COLO668 (cell line): ENCODE results near the gene PACS2.
"Not testable (repeated sequence)": the region's sequence is repeated elsewhere in the genome, so short reads cannot be mapped to it uniquely, and the experiment has no call there.

ENCODE experiments used
- DNase-seq: peaks from one replicate; lab custom pipeline; 2025; ENCODE audit not compliant: unreplicated experiment; lab: John Stamatoyannopoulos, UW

Gene PACS2

DNA sequence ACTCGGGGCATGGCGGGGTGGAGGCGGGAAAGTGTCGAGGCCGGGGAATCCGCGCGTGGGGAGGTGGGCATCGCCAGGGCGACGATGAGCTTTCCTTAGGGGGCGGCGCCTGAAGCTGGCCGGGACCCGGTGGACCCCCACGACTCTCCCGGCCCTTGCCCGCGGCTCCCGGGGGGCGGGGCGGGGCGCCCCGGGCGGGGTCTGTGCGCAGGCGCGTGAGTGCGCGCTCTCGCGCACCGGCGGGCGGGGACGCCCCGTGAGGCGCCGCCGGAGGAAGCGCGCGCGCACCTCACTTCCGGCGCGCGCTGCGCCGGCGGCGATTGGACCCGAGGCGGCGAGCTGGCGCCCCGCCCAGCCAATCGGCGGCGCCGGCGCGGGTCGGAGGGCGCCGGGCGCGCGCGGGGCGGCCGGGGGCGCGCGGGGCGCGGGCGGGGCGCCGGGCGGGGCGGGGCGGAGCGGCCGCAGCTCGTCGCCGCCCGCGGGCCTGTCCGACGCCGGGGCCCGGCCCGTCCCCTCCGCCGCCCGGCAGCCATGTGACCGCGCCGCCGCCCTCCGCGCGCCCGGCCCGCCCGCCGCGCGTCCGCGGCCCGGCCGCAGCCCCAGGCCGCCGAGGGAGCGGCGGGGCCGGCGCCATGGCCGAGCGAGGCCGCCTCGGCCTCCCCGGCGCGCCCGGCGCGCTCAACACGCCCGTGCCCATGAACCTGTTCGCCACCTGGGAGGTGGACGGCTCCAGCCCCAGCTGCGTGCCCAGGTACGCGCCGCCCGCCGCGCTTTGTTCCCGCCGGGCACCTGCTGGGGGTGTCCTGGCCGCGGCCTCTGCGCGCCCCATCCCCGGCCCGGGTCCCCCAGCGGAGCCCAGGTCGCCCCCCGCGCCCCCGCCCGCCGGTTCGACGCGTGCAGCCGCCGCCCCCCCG, at the start of gene PACS2:
Gene PACS2 (plus strand): TSS at position 462 of the 914 bp plus-strand sequence. CDS start 171 bp downstream, at position 633.
- DNase-seq = peak; percentile 98

DNA sequence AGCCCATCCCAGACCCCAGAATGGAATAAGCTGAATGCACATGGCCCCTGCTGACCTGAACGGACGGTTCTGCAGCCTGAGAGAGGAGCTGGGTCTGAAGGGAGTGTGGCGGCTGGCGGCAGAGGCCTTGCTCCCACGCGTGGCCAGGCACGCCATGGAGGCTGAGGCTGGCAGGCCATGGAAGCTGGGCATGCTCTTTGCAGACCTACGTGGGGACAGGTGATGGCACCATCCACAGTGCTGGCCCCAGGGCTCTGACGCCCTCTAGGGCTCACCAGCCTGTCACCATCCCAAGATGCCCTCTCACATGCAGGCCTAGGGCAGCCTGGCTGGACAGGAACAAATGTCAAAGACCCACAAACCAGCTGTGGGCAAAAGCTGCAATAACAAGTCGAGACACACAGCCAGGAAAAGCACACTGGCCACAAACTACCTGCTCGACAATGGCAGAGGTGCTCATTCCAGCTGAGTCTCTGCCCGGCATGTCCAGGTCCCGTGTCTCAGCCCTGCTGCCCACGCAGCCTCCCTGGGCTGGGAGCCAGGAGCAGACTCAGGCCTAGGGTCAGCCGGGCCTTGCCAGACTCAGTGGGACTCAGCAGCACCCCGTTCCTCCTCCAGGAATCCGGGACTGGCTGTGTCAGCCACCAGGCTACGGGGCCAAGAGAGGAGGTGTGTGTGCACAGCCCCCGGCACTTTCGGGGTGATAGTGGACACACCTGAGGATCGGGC, 46.6 kb upstream of the PACS2 start:
- peak; percentile 39 for DNase-seq

DNA sequence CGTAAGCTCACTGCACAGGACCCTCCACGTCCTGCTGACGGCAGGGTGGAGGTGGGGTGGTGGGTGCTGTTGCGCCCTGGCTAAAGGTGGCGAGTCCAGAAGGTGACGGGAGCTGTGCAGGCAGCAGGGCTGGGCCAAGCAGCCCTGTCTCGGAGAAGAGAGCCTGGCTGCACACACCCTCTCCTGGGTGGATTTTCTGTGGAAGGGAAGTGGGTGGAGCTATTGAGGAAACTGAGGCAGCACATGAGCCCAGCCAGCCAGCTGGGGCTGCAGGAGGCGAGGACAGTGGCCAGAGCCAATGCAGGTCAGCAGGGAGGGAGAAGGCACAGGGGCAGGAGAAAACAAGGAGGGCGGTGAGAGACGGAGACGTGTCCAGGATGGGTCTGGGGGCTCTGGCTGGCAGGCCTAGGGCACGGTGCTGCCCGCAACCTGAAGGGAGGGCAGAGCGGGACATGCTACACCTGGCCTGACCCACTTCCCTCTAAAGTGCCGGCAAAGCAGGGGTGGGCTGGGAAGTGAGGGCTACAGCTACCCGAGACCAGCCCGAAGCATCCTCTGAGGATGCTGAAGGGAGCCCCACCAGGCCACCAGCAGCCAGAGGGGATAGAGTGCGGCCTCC, 45.7 kb upstream of the PACS2 start:
- no peak for DNase-seq

DNA sequence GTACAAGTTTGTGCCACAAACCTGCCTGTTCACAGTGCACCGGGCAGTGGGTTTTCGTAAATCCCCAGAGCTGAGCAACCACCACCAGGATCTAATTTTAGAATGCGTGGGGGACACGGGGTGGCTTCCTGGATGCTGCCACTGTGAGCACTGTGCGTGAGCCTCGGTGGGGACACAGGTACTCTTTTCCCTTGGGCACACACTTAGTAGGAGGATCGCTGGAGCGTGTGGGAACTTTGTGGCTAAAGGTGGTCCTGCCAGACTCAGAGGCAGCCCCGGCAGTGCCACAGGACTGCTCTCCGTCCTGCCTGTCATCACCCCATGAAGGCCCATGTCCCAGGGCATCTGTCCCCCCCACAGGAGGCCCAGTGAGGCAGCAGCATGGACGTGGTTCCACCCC, 45.1 kb upstream of the PACS2 start:
- DNase-seq = no peak

DNA sequence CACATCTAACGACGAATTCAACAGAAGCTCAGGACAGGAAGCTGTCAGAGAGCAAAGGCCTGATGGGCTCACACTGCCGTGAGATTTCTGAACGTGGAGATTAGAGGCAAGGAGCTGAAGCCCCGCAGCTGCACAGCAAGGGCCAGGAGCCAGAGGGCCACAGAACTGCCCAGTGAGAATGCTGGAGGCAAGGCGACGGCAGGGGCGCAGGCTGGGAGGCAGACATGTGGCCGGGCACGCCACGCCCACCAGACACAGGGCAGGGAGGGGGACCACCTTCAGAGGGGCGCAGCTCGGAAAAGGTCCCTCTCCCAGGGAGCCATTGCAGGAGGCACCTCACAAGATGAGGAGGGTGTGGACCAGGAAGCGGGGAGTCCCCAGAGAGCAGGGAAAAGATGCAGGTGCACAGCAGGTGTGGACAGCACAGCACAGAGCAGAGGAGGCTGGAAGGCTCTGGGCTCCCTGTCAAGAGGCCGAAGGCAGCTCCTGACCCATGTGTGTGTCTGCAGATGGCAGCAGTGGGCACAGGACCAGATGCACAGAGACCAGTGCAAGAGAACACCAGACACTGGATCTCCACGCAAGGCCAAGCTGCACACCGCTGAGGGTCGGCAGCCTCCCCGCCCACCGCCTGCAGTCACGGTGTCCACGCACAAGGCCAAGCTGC, 43.2 kb upstream of the PACS2 start:
- peak; percentile 19 for DNase-seq

DNA sequence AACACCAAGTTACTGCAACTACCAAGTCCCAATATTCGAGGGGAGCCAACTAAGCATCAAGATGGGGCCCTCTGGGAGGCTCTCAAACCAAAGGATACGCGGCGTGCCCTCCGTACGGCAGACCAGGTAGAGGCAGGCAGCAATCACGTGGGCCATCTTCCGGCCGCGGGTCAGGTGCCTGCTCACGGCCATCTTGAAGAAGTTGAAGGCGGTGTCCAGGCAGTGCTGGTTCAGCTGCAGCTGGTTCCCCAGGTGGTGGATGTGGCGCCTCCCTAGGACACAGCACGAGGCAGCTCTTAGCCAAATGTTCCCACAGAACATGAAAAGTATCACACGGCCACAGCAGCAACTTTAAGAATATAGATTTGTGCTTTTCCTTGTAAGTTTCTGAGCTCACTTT, 41.9 kb upstream of the PACS2 start:
- peak; percentile 28 for DNase-seq

DNA sequence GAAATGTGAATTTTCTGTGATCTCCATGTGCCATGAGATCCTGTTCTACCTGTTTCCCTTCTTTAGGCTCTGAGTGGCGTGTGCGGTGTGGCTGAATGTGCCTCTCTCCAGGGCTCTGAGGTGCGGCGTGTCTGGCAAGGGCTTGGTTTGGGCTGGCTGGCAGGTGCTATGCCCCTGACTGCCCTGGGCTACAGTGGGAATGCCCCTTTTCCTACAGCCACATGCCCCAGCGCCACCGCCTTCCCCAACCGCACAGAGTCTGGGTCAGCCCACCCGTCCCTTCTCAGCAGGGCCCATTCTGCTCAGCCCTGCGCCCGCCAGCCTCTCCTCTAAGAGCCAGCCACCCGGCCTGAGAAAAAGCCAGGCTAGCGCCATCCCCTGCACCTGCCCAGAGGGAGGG, 41.5 kb upstream of the PACS2 start:
- DNase-seq = peak; percentile 73

DNA sequence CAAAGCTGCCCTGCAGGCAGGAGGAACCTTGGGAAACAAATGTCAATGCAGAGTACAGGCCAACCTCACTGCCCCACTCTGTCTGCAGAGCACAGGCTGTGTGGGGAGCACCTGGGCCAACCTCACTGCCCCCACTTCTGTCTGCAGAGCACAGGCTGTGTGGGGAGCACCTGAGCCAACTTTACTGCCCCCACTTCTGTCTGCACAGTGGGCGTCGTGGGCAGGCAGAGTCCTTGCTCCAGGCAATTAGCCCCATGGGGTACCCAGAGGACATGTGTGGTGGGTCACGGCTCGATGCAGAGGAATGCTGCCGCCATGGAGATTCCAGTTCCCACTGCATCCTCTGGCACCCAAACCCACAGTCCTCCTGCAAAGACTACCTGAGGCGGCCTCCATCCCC, 39.9 kb upstream of the PACS2 start:
- DNase-seq = no peak

DNA sequence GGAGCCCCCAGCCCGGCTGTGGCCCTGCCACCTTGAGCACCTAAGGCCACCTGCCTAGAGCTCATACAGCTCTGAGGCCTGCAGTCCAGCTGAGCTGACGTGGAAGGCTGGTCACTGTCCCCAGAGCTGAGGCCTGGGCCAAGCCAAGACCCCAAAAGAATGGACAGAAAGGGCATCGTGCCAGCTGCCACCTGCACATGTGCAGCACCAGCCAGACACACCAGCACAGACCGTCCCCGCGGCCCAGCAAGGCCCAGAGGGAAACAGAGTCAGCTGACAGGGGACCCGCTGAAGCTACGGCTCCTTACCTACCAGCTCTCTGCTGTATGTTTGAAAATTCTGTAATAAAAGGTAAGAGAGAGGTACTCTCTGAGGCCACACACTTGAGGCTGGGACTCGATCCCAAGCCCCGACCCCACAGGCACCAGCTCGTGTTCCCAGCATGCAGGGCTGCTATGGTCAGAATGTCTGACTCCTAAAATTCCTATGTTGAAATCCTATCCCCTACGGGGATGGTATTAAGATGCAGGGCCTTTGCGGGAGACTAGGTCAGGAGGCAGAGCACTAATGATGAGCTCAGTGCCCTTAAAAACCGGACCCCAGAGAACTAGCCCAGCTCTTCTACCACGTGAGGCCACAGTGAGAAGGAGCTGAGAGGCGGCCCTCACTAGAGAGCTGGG, 39.1 kb upstream of the PACS2 start:
- no peak for DNase-seq

DNA sequence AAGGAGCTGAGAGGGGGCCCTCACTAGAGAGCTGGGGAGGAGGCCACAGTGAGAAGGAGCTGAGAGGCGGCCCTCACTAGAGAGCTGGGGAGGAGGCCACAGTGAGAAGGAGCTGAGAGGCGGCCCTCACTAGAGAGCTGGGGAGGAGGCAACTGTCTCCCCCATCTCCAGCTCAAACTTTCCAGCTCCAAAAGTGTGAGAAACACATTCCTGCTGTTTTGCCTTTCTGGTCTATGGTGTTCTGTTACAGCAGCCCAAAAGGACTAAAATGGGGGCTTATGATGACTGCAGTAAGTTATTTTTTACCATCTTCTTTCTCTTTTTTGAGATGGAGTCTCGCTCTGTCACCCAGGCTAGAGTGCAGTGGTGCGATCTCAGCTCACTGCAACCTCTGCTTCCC, 37.1 kb upstream of the PACS2 start:
- not testable (repeated sequence) for DNase-seq

DNA sequence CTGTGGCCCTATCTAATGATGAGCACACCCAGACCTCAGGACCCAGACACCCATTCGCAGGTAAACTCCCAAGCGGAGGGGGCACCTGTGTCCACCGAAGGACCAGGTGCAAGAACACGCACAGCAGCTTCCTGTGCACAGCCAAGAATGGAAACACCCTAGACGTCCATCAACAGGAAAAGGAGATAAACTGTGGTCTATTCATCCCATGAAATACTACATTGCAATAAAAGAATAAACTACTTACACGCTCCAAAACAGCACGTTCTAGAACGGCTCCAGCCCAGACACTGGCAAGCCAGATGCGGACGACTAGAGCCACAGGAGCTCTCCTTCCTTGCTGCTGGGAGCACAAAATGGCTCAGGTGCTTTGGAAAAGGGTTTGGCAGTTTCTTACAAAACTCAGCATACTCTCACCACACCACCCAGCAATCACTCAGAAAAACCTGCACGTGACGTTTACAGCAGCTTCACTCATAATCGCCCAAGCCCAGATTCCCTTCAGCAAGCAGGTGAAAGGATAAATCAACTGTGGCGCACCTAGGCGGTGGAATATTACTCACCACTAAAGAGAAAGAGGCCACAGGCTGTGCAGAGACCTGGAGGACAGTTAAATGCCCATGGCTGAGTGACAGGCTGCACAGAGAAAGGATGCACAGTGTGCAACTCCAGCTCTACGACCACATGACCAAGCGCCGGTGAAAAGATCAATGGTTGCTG, 34.7 kb upstream of the PACS2 start:
- DNase-seq = no peak

DNA sequence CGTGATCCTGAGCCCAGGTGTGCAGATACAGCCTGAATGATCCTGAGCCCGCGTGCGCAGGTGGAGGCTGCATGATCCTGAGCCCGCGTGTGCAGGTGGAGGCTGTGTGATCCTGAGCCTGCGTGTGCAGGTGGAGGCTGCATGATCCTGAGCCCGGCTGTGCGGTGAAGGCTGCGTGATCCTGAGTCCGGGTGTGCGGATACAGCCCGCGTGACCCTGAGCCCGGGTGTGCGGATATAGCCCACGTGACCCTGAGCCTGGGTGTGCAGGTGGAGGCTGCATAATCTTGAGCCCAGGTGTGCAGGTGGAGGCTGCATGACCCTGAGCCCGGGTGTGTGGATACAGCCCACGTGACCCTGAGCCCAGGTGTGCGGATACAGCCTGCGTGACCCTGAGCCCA, 34.0 kb upstream of the PACS2 start:
- DNase-seq = no peak

DNA sequence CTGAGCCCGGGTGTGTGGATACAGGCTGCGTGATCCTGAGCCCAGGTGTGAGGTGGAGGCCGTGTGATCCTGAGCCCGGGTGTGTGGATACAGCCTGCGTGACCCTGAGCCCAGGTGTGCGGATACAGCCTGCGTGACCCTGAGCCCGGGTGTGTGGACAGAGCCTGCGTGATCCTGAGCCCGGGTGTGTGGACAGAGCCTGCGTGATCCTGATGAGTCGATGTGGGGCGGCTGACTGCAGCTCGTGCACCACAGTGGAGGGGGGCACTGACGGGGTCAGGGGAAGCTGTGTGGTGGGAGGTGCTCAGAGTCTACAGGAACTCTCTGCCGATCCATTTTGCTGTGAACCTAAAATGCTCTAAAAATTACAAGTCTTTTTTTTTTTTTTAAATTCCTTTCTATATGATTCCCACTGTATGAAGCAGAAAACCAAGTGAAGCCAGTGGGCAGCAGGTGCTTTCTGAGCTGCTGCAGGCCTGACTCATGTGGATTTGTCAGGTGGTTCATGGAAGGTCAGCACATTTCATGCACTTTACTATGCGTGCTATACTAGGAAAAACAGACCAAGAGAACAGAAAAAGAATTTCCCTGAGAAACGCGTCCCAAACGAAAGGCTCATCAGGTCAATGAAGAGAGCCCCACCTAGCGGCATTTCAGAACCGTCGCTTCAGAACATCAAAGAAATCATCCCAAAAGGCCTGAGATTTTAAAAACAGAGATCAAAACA, 33.0 kb upstream of the PACS2 start:
- peak; percentile 25 for DNase-seq

DNA sequence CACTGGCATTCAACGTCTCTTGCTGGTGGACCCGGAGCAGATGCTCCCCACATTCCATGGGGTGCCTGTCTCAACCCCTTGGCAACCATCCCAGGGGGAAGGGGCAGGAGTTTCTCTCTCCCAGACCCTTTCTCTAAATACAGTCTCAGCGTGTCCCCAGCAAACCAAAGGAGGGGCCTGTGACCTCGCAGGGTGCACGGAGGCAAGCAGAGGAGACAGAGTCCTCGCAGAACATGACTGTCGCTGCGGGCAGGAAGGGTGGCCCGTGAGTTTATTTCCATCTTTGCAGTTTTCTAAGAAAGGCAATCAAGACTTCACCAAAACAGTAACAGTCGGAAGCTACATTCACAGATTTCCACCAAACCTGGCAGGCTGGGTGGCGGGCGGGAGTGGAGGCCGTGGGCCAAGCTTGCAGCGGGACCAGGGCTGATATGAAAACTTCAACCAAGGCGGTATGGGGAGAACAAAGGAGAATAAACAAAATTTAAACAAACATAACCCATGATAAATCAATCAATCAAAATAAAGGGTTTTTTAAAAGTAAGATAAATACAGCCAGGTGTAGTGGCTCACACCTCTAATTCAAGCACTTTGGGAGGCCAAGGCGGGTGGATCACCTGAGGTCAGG, 32.3 kb upstream of the PACS2 start:
- DNase-seq = no peak

DNA sequence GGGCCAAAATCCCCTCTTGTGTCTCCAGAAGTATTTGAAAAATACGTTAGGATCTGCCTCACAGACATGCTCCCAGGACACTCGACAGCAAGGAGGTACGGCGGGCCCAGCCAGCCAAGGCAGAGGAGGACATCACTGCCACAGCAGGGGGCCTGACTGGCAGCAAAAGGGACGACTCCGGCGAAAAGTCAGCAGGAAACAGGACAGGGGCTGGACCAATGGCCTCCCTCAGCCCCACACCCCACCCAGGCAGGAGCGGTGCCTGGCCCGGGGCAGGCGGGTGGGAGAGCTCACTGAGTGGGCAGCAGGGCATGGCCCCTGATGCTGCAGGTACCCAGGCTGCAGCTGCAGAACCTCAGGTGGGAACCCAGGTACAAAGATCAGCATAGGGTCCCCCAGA, 31.5 kb upstream of the PACS2 start:
- no peak for DNase-seq

DNA sequence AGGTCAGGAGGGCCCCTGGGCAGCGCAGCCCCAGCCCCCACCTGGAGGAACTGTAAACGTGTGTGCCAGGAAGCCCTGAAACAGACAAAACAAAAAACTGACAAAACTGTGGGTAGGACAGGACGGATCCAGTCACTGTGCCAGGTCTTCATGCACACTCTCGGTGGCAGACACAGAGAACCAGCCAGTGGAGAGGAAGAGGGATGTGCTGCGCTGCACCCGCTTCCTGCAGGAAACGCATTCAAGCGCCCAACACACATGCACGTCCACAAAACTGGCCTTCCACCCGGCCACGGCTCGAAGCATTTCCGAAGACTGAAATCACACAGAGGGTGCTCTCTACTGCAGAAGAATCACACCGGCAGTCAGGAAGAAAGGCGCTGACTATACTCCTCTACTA, 30.6 kb upstream of the PACS2 start:
- DNase-seq = no peak

DNA sequence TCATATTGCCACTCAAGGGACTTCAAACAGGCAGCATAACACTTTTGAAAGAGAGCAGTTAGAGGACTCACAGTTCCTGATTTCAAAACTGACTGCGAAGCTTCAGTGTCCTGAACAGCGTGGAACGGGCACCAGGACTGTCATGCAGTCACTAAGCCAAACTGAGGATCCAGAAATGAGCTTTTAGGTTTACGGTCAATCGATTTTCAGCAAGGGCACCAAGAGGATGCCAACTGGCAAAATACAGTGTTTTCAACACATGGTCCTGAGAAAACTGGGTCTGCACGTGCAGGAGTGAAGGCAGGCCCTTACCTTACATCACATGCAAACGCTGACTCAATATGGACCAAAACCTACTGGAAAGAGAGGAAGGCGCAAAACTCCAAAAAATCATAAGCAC, 29.4 kb upstream of the PACS2 start:
- DNase-seq = no peak

DNA sequence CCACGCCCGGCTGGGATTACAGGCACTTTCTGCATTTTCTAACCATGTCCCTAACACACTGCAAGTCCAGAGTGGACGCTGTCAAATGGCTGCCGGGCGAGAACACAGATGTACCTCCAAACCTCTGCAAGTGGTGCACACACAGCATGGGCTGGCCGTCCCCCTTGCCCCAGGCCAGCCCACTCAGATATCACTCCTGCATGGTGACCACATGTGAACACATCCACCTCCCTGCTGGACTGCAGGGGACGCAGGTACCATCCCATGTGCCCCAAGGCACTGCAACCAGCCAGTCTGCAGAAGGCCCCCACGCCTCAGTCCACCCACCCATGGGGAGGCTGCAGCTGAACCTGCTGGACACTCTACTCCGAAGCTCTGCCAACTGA, 27.8 kb upstream of the PACS2 start:
- no peak for DNase-seq
